Lower leg skin (tissue), 3 donors: ENCODE results near the gene KLK6.

Source experiments
- CTCF ChIP-seq, 3 donors: fragments of 450-650 bp; IDR thresholded peaks; one replicate each; pipeline ENCODE4 v1.5.1; 2016; ENCODE audit warnings: antibody characterized with exemption in 3 of 3, mild to moderate bottlenecking in 3 of 3, moderate library complexity in 2 of 3
- POLR2A ChIP-seq, 2 donors: fragments of 450-650 bp; IDR thresholded peaks; one replicate each; pipeline ENCODE4 v1.6.1; 2016 to 2017; ENCODE audit warnings: antibody characterized with exemption in 2 of 2, mild to moderate bottlenecking in 1 of 2, moderate library complexity in 1 of 2

GRCh38 chr19:50947123-50947522, 22.3 kb downstream of the KLK6 start:
- TF ChIP-seq CTCF (IDR thresholded peaks at IDR 0.05), result no peak
- TF ChIP-seq POLR2A (IDR thresholded peaks at IDR 0.05), result no peak
